ENCODE results near the gene CCNL2. TPM values are rescaled to one million over a fixed set of nuclear protein-coding genes. Genes with fewer than 3 reads are reported as not detected.

The CCNL2 gene
- total and polyA plus RNA-seq, 2 of the 13 experiments (the other 11 are each of a cell fraction or from before 2014, with no cell fraction given), result 105 to 340 TPM

DNA sequence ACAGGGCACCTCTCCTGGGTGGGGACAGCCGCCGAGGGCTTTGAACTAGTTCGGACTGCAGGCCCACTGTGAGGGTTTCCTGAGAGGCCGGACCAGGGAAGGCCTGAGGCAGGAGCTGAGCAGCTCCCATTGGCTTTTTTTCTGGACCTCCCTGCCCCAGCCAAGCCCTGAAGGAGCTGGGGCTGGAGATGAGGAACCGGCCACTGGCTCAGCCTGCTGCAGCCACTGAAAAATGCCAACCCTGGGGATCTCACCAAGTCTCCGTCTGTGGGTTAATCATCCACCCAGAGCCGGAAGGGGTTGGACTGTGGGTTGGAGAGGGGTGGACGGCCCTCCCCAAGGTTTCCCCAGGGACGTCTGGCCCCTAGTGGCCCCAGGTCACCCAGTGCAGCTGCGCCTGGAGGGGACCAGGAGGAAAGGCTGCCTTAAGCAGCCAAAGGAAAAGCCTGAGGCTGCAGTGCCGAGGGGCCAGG, 38.8 kb upstream of the CCNL2 start (continued):
- TF ChIP-seq ZNF121 (CRISPR knock-in tag; IDR thresholded peaks at IDR 0.05) (no peak), ONECUT2 (CRISPR knock-in tag; IDR thresholded peaks at IDR 0.05) (no peak), GTF3A (CRISPR knock-in tag; conservative IDR thresholded peaks at IDR 0.05) (no peak), TBL1XR1 (IDR thresholded peaks at IDR 0.05; ENCODE audit: borderline replicate concordance, low read length, partially characterized antibody) (no peak), DRAP1 (CRISPR knock-in tag; IDR thresholded peaks at IDR 0.05) (peak; percentile 96), PAWR (CRISPR knock-in tag; IDR thresholded peaks at IDR 0.05; ENCODE audit: borderline replicate concordance) (no peak), ZNF775 (CRISPR knock-in tag; IDR thresholded peaks at IDR 0.05; ENCODE audit: borderline replicate concordance) (no peak), ZNF703 (CRISPR knock-in tag; IDR thresholded peaks at IDR 0.05; ENCODE audit: borderline replicate concordance) (no peak), E2F1 (CRISPR knock-in tag; IDR thresholded peaks at IDR 0.05) (no peak), NCOA1 (CRISPR knock-in tag; IDR thresholded peaks at IDR 0.05) (no peak), LCORL (IDR thresholded peaks at IDR 0.05) (no peak), LCORL (CRISPR knock-in tag; IDR thresholded peaks at IDR 0.05) (peak; percentile 74), JUN (CRISPR knock-in tag; IDR thresholded peaks at IDR 0.05) (no peak), STAT5B (CRISPR knock-in tag; IDR thresholded peaks at IDR 0.05) (no peak), MYPOP (CRISPR knock-in tag; IDR thresholded peaks at IDR 0.05) (no peak), ZXDC (CRISPR knock-in tag; IDR thresholded peaks at IDR 0.05) (no peak)
- TF ChIP-seq, protein P1, sequence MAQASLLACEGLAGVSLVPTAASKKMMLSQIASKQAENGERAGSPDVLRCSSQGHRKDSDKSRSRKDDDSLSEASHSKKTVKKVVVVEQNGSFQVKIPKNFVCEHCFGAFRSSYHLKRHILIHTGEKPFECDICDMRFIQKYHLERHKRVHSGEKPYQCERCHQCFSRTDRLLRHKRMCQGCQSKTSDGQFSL (CRISPR knock-in tag; IDR thresholded peaks at IDR 0.05), result no peak
- TF ChIP-seq, protein P2, sequence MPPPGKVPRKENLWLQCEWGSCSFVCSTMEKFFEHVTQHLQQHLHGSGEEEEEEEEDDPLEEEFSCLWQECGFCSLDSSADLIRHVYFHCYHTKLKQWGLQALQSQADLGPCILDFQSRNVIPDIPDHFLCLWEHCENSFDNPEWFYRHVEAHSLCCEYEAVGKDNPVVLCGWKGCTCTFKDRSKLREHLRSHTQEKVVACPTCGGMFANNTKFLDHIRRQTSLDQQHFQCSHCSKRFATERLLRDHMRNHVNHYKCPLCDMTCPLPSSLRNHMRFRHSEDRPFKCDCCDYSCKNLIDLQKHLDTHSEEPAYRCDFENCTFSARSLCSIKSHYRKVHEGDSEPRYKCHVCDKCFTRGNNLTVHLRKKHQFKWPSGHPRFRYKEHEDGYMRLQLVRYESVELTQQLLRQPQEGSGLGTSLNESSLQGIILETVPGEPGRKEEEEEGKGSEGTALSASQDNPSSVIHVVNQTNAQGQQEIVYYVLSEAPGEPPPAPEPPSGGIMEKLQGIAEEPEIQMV (CRISPR knock-in tag; IDR thresholded peaks at IDR 0.05; ENCODE audit: low read depth), result no peak
- TF ChIP-seq, protein P3, sequence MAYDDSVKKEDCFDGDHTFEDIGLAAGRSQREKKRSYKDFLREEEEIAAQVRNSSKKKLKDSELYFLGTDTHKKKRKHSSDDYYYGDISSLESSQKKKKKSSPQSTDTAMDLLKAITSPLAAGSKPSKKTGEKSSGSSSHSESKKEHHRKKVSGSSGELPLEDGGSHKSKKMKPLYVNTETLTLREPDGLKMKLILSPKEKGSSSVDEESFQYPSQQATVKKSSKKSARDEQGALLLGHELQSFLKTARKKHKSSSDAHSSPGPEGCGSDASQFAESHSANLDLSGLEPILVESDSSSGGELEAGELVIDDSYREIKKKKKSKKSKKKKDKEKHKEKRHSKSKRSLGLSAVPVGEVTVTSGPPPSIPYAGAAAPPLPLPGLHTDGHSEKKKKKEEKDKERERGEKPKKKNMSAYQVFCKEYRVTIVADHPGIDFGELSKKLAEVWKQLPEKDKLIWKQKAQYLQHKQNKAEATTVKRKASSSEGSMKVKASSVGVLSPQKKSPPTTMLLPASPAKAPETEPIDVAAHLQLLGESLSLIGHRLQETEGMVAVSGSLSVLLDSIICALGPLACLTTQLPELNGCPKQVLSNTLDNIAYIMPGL (CRISPR knock-in tag; IDR thresholded peaks at IDR 0.05; ENCODE audit: borderline replicate concordance in 1 of 2, low read depth in 1 of 2), result peak in 1 of 2 experiments; percentile 52; a peak in 1 of 4 replicates
